ENCODE results near the gene SRSF3. TPM values are rescaled to one million over a fixed set of nuclear protein-coding genes. Genes with fewer than 3 reads are reported as not detected.

Gene SRSF3
- polyA plus RNA-seq, 1 donor (not counting 4 experiments of a cell fraction or from before 2014, with no cell fraction given): 398 TPM

GRCh38 chr6:36609582-36609981 lies 15.4 kb downstream of the SRSF3 start:
- Histone ChIP-seq H3K9me1 (ENCODE audit: control insufficient read depth, extremely low read depth, insufficient read depth, low read length) (no peaks in the 10 kb centered on the region), H3K27ac (ENCODE audit: control insufficient read depth, insufficient read depth, low read length) (no peak overlapping the region), H3K4me2 (ENCODE audit: control insufficient read depth, extremely low read depth, insufficient read depth, low read depth, low read length) (no peak overlapping the region), H3K4me3 (ENCODE audit: control insufficient read depth in 2 of 3, extremely low read depth in 1 of 3, insufficient read depth in 2 of 3, low read depth in 1 of 3, low read length in 3 of 3) (no peak overlapping the region), H3K27me3 (ENCODE audit: control insufficient read depth, extremely low read depth, insufficient read depth, low read length) (no peaks in the 10 kb centered on the region), H3K36me3 (ENCODE audit: control insufficient read depth in 2 of 2, extremely low read depth in 1 of 2, insufficient read depth in 2 of 2, low read length in 2 of 2) (peaks cover 8 to 26% of the 10 kb centered on the region in 2 experiments), H2AFZ (ENCODE audit: control insufficient read depth, low read length) (no peak overlapping the region), H3K9ac (ENCODE audit: control insufficient read depth, extremely low read depth, insufficient read depth, low read length) (no peak overlapping the region), H3K9me3 (ENCODE audit: control insufficient read depth, low read depth, low read length) (no peaks in the 10 kb centered on the region), H4K20me1 (ENCODE audit: control insufficient read depth, extremely low read depth, insufficient read depth, low read length) (peaks cover 22% of the 10 kb centered on the region), H3K79me2 (ENCODE audit: control insufficient read depth, insufficient read depth, low read length) (peaks cover 8% of the 10 kb centered on the region), H3K4me1 (ENCODE audit: control insufficient read depth, extremely low read depth, insufficient read depth, low read length) (peaks cover 30% of the 10 kb centered on the region)
- TF ChIP-seq EZH2 (IDR thresholded peaks at IDR 0.05; ENCODE audit: low read length) (no peak), CTCF (optimal IDR thresholded peaks at IDR 0.05 in 1 of 3, IDR thresholded peaks at IDR 0.05 in 1 of 3, conservative IDR thresholded peaks at IDR 0.05 in 1 of 3; ENCODE audit: extremely low read depth in 1 of 3, insufficient read depth in 2 of 3, low read length in 3 of 3) (no peak)
- dilution Hi-C loops (cut with MboI; ENCODE audit: extremely low pct_ligation_motif_present, low sequenced_read_pairs): no loop called here
- DNase-seq (ENCODE audit: low read depth, low spot score) (no peak), FAIRE-seq (no peak)

- H3K36me3 ChIP-seq (ENCODE audit: control insufficient read depth in 2 of 2, extremely low read depth in 1 of 2, insufficient read depth in 2 of 2, low read length in 2 of 2): peaks cover 5 to 19% of the 10 kb centered on the region in 2 experiments
Observed at GRCh38 chr6:36610041-36610955, 16.1 kb downstream of the SRSF3 start.

More at GRCh38 chr6:36610041-36610955, 16.1 kb downstream of the SRSF3 start:
- no peaks in the 10 kb centered on the region for H3K9me1 ChIP-seq (ENCODE audit: control insufficient read depth, extremely low read depth, insufficient read depth, low read length)
- H3K9ac ChIP-seq (ENCODE audit: control insufficient read depth, extremely low read depth, insufficient read depth, low read length): no peak overlapping the region
- dilution Hi-C loops (cut with MboI; ENCODE audit: extremely low pct_ligation_motif_present, low sequenced_read_pairs): loop anchor here (10.0 kb wide), 1 partner anchor 145 kb away; no protein-coding TSS in a partner anchor
- H3K9me3 ChIP-seq (ENCODE audit: control insufficient read depth, low read depth, low read length): no peaks in the 10 kb centered on the region
- peaks cover 26% of the 10 kb centered on the region for H3K4me1 ChIP-seq (ENCODE audit: control insufficient read depth, extremely low read depth, insufficient read depth, low read length)
- TF ChIP-seq EZH2 (IDR thresholded peaks at IDR 0.05; ENCODE audit: low read length) (no peak), CTCF (optimal IDR thresholded peaks at IDR 0.05 in 1 of 3, IDR thresholded peaks at IDR 0.05 in 1 of 3, conservative IDR thresholded peaks at IDR 0.05 in 1 of 3; ENCODE audit: extremely low read depth in 1 of 3, insufficient read depth in 2 of 3, low read length in 3 of 3) (no peak)
- no peak overlapping the region for H2AFZ ChIP-seq (ENCODE audit: control insufficient read depth, low read length)
- H4K20me1 ChIP-seq (ENCODE audit: control insufficient read depth, extremely low read depth, insufficient read depth, low read length): peaks cover 19% of the 10 kb centered on the region
- H3K4me2 ChIP-seq (ENCODE audit: control insufficient read depth, extremely low read depth, insufficient read depth, low read depth, low read length): no peak overlapping the region
- FAIRE-seq: no peak
- H3K27me3 ChIP-seq (ENCODE audit: control insufficient read depth, extremely low read depth, insufficient read depth, low read length): no peaks in the 10 kb centered on the region
- H3K4me3 ChIP-seq (ENCODE audit: control insufficient read depth in 2 of 3, extremely low read depth in 1 of 3, insufficient read depth in 2 of 3, low read depth in 1 of 3, low read length in 3 of 3): no peak overlapping the region
- peaks cover 2% of the 10 kb centered on the region for H3K79me2 ChIP-seq (ENCODE audit: control insufficient read depth, insufficient read depth, low read length)
- no peak overlapping the region for H3K27ac ChIP-seq (ENCODE audit: control insufficient read depth, insufficient read depth, low read length)
- no peak for DNase-seq (ENCODE audit: low read depth, low spot score)

All from keratinocyte (primary cell).